Activated T-cell treated with anti-CD3 and anti-CD28 coated beads for 1 hour (primary cell): Measurements from ENCODE around the gene TBX5.

Source experiments
- DNase-seq: peaks from one replicate; pipeline ENCODE4 v3.0.0-alpha.2; 2020; ENCODE audit warnings: low read depth

Gene TBX5

DNA sequence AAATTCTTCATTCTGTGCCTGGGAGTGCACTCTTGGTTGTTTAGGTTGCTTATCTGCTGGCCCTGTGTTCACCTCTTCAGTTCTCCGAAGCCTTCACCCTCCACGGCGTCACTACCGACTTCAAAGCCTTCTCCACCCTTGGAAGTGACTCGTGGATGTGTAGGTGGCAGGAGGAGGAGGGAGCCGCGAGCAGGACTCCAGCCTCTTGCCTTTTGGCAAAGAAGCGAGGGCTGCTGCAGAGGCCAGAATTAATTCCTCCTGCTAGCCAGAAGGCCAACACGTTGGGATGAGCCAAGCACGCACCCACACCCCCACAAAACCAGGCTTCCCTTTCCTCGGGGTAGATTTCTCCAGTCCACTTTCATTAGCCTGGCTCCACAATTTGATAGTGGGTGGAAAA lies 86.5 kb downstream of the TBX5 start:
- DNase-seq = no peak

DNA sequence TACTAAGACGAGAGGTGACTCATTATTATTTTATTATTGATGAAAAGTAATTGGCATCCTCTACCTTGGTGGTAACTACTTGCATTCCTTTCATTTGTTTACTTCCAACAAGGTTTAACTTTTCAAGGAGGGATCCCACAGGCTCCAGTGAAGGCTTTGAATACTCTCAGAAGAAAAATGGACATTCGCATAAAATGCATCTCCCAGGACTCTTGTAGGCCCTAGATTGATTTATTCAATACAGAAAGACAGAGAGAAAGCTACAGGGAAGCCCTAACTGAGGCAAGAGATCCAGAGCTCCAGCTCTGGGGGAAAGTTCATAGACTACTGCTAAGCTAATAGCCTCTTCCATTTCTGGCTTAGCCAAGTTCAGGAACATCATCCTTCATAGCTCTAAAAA lies 87.0 kb downstream of the TBX5 start:
- DNase-seq = no peak

GRCh38 chr12:114316076-114316475 lies 89.9 kb downstream of the TBX5 start:
- no peak for DNase-seq

DNA sequence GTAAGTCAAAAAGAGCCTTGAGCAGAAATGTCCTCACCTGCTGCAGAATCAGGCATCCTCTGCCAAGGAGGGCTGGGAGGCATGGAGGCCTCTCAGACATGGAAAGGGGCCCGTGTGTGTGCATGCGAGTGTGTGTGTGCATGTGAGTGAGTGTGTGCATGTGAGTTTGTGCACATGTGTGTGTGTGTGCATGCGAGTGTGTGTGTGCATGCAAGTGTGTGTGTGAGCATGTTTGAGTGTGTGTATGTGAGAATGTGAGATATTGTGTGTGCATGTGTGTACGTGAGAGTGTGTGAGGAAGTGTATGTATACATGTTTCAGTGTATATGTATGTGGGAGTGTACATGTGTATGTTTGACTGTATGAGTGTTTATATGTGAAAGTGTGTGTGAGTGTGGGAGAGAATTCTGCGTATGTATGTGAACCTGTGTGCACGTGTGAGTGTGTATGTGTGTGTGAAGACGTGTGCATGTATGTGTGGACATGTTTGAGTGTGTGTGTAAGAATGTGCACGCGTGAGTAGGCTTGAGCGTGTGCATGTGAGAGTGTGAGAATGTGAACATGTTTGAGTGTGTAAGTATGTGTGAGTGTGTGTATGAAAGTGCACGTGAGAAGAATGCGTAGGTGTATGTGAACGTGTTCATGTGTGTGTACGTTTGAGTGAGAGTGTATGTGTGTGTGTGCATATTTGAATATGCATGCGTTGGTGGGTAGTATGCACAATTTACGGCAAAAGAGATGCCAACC lies 90.8 kb downstream of the TBX5 start:
- no peak for DNase-seq

DNA sequence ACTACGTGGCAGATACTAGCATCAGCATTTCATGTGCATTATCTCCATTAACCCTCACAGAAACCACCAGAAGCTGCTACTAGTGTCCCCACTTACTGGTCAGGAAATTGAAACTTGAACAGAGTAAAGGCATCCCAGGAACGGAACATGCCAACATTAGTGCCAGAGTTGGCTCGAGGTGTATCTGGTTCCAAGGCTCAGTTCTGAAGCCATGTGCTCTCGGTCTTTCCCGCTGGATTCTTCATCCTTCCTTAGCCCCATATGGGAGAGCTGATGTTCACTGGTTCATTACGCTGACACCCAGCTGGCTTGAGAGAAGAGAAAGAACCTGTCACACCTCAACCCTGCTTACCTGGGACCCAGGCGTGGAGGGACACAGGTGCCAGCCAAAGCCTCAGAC lies 91.5 kb downstream of the TBX5 start:
- no peak for DNase-seq

DNA sequence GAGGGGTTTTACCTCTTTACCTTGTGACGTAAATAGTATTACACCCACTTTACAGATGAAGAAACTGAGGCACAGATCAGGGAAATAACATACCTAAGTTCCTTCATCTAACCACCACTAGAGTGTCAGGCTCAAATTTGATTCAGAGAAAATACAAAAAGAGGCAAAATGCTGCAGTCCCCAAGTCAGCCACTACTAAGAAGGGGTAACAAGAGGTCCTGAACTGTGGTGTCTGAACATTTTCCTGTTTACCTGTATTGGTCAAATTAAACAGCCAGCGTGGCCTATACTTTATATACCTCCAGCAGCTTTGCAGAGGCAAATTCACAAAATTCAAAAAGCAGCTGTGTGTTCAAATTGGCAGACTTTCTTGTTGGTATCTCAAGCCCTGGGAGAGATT lies 92.0 kb downstream of the TBX5 start:
- DNase-seq = no peak

GRCh38 chr12:114311974-114312373 lies 94.0 kb downstream of the TBX5 start:
- no peak for DNase-seq

DNA sequence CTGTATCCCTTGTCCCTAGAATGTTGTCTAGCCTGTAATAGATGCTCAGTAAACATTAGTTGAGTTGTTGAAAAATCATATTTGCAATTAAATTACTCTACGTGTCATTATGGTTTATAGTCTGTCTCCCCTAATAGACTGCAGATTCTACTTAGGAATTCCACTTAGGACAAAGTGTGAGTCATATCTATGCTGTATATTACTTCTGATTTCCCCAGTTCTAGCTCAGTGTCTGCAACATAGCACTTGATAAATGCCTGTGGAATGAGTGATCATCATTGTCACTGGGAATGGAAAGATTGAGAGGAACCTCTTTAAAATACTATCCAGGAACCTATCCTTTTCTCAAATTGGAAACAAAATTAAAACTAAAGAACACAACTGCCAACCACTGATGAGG lies 99.3 kb downstream of the TBX5 start:
- DNase-seq = no peak

DNA sequence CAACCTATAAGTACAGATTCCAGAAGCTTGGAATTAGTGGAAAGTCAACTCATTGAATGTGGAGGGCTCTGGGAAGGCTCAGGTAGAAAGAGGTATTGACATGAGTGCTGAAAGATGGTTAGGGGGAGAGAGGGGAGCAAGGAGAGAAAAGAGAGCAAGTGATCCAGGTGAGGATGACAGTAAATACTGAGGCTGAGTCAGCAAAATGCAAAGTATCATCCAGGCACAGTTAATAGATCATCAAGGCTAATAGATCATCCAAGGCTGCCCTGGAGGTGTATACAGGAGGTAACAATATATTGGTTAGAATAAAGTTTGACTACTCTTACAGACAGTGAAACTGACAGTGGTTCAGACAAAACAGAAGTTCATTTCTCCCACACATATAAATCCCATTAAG lies 100.5 kb downstream of the TBX5 start:
- no peak for DNase-seq
